Hepatocyte (in vitro differentiated cells): ENCODE results near the gene CXCL11.

Experiments
- EZH2 ChIP-seq: fragments of 200-600 bp; sonication (generic); IDR thresholded peaks from 2 replicates; pipeline ENCODE4 v1.6.1; 2016; ENCODE audit warnings: antibody characterized with exemption, mild to moderate bottlenecking, borderline replicate concordance
- EZH2phosphoT487 ChIP-seq: fragments of 200-600 bp; sonication (generic); IDR thresholded peaks from one replicate; pipeline ENCODE4 v1.6.1; 2018; ENCODE audit warnings: antibody characterized with exemption, mild to moderate bottlenecking, low read depth, moderate library complexity; ENCODE audit not compliant: unreplicated experiment, severe bottlenecking
- TF ChIP-seq, protein P1 (sequence below): fragments of 200-600 bp; sonication (generic); IDR thresholded peaks from 2 replicates; pipeline ENCODE4 v1.5.1; 2016; ENCODE audit warnings: antibody characterized with exemption, mild to moderate bottlenecking; ENCODE audit not compliant: poor library complexity

DNA sequence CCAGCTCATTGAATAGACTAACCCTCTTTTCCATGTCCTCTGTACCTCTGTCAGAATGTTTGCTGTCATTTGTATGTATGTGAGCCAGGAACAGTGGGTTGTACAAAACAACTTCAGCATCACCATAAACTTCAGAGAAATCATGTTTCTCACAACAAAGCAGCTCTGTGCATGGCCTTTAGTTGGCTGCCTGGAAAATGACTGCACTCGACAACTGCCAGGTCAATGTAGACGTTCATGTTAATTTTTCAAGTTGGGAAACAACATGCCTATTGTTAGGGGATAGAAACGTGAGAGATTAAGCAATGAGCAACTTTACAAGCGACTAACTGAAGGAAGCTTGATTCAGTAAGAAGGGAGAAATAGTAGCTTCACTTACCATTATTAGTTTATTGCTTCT lies 17.9 kb upstream of the CXCL11 start:
- TF ChIP-seq, protein P1, sequence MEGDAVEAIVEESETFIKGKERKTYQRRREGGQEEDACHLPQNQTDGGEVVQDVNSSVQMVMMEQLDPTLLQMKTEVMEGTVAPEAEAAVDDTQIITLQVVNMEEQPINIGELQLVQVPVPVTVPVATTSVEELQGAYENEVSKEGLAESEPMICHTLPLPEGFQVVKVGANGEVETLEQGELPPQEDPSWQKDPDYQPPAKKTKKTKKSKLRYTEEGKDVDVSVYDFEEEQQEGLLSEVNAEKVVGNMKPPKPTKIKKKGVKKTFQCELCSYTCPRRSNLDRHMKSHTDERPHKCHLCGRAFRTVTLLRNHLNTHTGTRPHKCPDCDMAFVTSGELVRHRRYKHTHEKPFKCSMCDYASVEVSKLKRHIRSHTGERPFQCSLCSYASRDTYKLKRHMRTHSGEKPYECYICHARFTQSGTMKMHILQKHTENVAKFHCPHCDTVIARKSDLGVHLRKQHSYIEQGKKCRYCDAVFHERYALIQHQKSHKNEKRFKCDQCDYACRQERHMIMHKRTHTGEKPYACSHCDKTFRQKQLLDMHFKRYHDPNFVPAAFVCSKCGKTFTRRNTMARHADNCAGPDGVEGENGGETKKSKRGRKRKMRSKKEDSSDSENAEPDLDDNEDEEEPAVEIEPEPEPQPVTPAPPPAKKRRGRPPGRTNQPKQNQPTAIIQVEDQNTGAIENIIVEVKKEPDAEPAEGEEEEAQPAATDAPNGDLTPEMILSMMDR, result no peak
- TF ChIP-seq EZH2phosphoT487 (no peak), EZH2 (no peak)
